GM18519 (cell line): Measurements from ENCODE around the gene GNB5.
"Not testable (repeated sequence)": the region's sequence is repeated elsewhere in the genome, so short reads cannot be mapped to it uniquely, and the experiment has no call there.

Source experiments
- ATAC-seq: cut with Tn5 transposase; IDR thresholded peaks from one replicate; pipeline ENCODE4 v1.9.1; 2021; ENCODE audit warnings: mild to moderate bottlenecking, moderate library complexity; ENCODE audit not compliant: unreplicated experiment, low FRiP score

Gene GNB5

GRCh38 chr15:52172869-52173268 lies 18.3 kb downstream of the GNB5 start:
- ATAC-seq, result no peak

- no peak for ATAC-seq
These were observed 19.4 kb downstream of the GNB5 start for GRCh38 chr15:52171807-52172206.

- no peak for ATAC-seq
These were observed 19.8 kb downstream of the GNB5 start for GRCh38 chr15:52171386-52171785.

GRCh38 chr15:52170199-52170598 lies 21.0 kb downstream of the GNB5 start:
- not testable (repeated sequence) for ATAC-seq

- not testable (repeated sequence) for ATAC-seq
These were observed 25.6 kb downstream of the GNB5 start for GRCh38 chr15:52165494-52166131.

GRCh38 chr15:52164631-52165265 lies 26.4 kb downstream of the GNB5 start:
- no peak for ATAC-seq

- no peak for ATAC-seq
These were observed 27.6 kb downstream of the GNB5 start for GRCh38 chr15:52163321-52164190.

- no peak for ATAC-seq
These were observed 28.3 kb downstream of the GNB5 start for GRCh38 chr15:52162876-52163275.

GRCh38 chr15:52162260-52162659 lies 28.9 kb downstream of the GNB5 start:
- no peak for ATAC-seq

- ATAC-seq, result no peak
These were observed 29.7 kb downstream of the GNB5 start for GRCh38 chr15:52161406-52161966.

GRCh38 chr15:52159645-52160044 lies 31.5 kb downstream of the GNB5 start:
- no peak for ATAC-seq

- no peak for ATAC-seq
These were observed 33.0 kb downstream of the GNB5 start for GRCh38 chr15:52158084-52158765.

GRCh38 chr15:52155878-52156277 lies 35.3 kb downstream of the GNB5 start:
- ATAC-seq, result no peak

GRCh38 chr15:52154896-52155865 lies 36.0 kb downstream of the GNB5 start:
- no peak for ATAC-seq

- ATAC-seq, result no peak
These were observed 37.0 kb downstream of the GNB5 start for GRCh38 chr15:52153900-52154895.

GRCh38 chr15:52151353-52151752 lies 39.8 kb downstream of the GNB5 start:
- no peak for ATAC-seq

GRCh38 chr15:52150871-52151270 lies 40.3 kb downstream of the GNB5 start:
- no peak for ATAC-seq
